Measurements from ENCODE around the gene CTAGE4.
"Not testable (repeated sequence)": the region's sequence is repeated elsewhere in the genome, so short reads cannot be mapped to it uniquely, and the experiment has no call there.

The CTAGE4 gene

GRCh38 chr7:144183166-144183565, at the start of gene CTAGE4:
Gene CTAGE4 (plus strand): TSS chr7:144183466. CDS start chr7:144183504, 38 bp downstream.
- not testable (repeated sequence) for DNase-seq

- DNase-seq: no peak
Observed at GRCh38 chr7:144134116-144134515, 49.1 kb upstream of the CTAGE4 start.

GRCh38 chr7:144137501-144137900, 45.8 kb upstream of the CTAGE4 start:
- DNase-seq: no peak

- no peak for DNase-seq
Observed at GRCh38 chr7:144142187-144142586, 41.1 kb upstream of the CTAGE4 start.

- no peak for DNase-seq
Observed at GRCh38 chr7:144144426-144144825, 38.8 kb upstream of the CTAGE4 start.

- no peak for DNase-seq
Observed at GRCh38 chr7:144148224-144148827, 34.9 kb upstream of the CTAGE4 start.

GRCh38 chr7:144158861-144159260, 24.4 kb upstream of the CTAGE4 start:
- no peak for DNase-seq

GRCh38 chr7:144164784-144165183, 18.5 kb upstream of the CTAGE4 start:
- no peak for DNase-seq

- DNase-seq: not testable (repeated sequence)
Observed at GRCh38 chr7:144171594-144172350, 11.5 kb upstream of the CTAGE4 start.

- DNase-seq: no peak
Observed at GRCh38 chr7:144174613-144175012, 8.7 kb upstream of the CTAGE4 start.

- not testable (repeated sequence) for DNase-seq
Observed at GRCh38 chr7:144178380-144179164, 4.7 kb upstream of the CTAGE4 start.

- DNase-seq: not testable (repeated sequence)
Observed at GRCh38 chr7:144179165-144179479, 4.1 kb upstream of the CTAGE4 start.

- not testable (repeated sequence) for DNase-seq
Observed at GRCh38 chr7:144187848-144188247, 4.6 kb downstream of the CTAGE4 start.

- DNase-seq: not testable (repeated sequence)
Observed at GRCh38 chr7:144188578-144189171, 5.4 kb downstream of the CTAGE4 start.

GRCh38 chr7:144193782-144194181, 10.5 kb downstream of the CTAGE4 start:
- not testable (repeated sequence) for DNase-seq

GRCh38 chr7:144194453-144194852, 11.2 kb downstream of the CTAGE4 start:
- not testable (repeated sequence) for DNase-seq

- not testable (repeated sequence) for DNase-seq
Observed at GRCh38 chr7:144195212-144195872, 12.1 kb downstream of the CTAGE4 start, which contains the start of gene ARHGEF35. Gene ARHGEF35 (minus strand): TSS chr7:144195833. CDS start chr7:144188383, 7,450 bp downstream.

- DNase-seq: not testable (repeated sequence)
Observed at GRCh38 chr7:144198934-144199333, 15.7 kb downstream of the CTAGE4 start.

- not testable (repeated sequence) for DNase-seq
Observed at GRCh38 chr7:144201978-144202377, 18.7 kb downstream of the CTAGE4 start.

GRCh38 chr7:144203086-144203485, 19.8 kb downstream of the CTAGE4 start:
- not testable (repeated sequence) for DNase-seq

- not testable (repeated sequence) for DNase-seq
Observed at GRCh38 chr7:144205306-144205705, 22.0 kb downstream of the CTAGE4 start.

GRCh38 chr7:144217200-144217599, 33.9 kb downstream of the CTAGE4 start:
- DNase-seq: not testable (repeated sequence)
